GM12878 (cell line): ENCODE results near the gene SLFN11. TPM values are rescaled to one million over a fixed set of nuclear protein-coding genes. Genes with fewer than 3 reads are reported as not detected.

Experiments used
- ASH2L ChIP-seq: fragments of 300-600, 200-600 bp; sonication (generic); IDR thresholded peaks from 2 replicates; pipeline ENCODE4 v1.6.1; 2017; ENCODE audit warnings: low read depth, mild to moderate bottlenecking, borderline replicate concordance
- CHD1 ChIP-seq: IDR thresholded peaks from 2 replicates; pipeline ENCODE4 v1.6.1; 2012; ENCODE audit warnings: low read depth, low read length, improper control_type of control experiment
- CHD2 ChIP-seq: IDR thresholded peaks from 2 replicates; pipeline ENCODE4 v1.6.1; 2011; ENCODE audit warnings: low read depth, low read length, improper control_type of control experiment, borderline replicate concordance
- CREB1 ChIP-seq: IDR thresholded peaks from 2 replicates; pipeline ENCODE4 v1.6.1; 2012; ENCODE audit warnings: low read depth, mild to moderate bottlenecking, inconsistent platforms
- E2F8 ChIP-seq: fragments of 450-650 bp; IDR thresholded peaks from 2 replicates; pipeline ENCODE4 v1.6.1; 2018; ENCODE audit warnings: mild to moderate bottlenecking, low read depth, moderate library complexity; ENCODE audit not compliant: partially characterized antibody
- FOS ChIP-seq: IDR thresholded peaks from 3 replicates; pipeline ENCODE4 v1.6.1; 2011; ENCODE audit warnings: borderline replicate concordance; ENCODE audit not compliant: insufficient read length; ENCODE audit errors: extremely low read depth
- IRF3 ChIP-seq: fragments of 450-650 bp; IDR thresholded peaks from 2 replicates; pipeline ENCODE4 v1.6.1; 2014; ENCODE audit warnings: mild to moderate bottlenecking
- IRF4 ChIP-seq: IDR thresholded peaks from 2 replicates; pipeline ENCODE4 v1.6.1; 2011; ENCODE audit warnings: low read depth, low read length
- IRF5 ChIP-seq: fragments of 450-650 bp; IDR thresholded peaks from 2 replicates; pipeline ENCODE4 v1.6.1; 2017; ENCODE audit warnings: borderline replicate concordance
- MEF2A ChIP-seq: IDR thresholded peaks from 2 replicates; pipeline ENCODE4 v1.6.1; 2011; ENCODE audit warnings: low read depth, mild to moderate bottlenecking, low read length, moderate library complexity; ENCODE audit not compliant: insufficient read depth
- MXI1 ChIP-seq: fragments of 150-350 bp; IDR thresholded peaks from 2 replicates; pipeline ENCODE4 v1.6.1; 2011; ENCODE audit warnings: low read depth, mild to moderate bottlenecking, inconsistent platforms, low read length, improper control_type of control experiment
- NFIC ChIP-seq: IDR thresholded peaks from 2 replicates; pipeline ENCODE4 v1.6.1; 2012; ENCODE audit warnings: low read depth, mild to moderate bottlenecking, inconsistent platforms, low read length, moderate library complexity
- NFXL1 ChIP-seq: fragments of 450-650 bp; IDR thresholded peaks from 2 replicates; pipeline ENCODE4 v1.6.1; 2017; ENCODE audit warnings: antibody characterized with exemption, mild to moderate bottlenecking, borderline replicate concordance
- RB1 ChIP-seq: fragments of 450-650 bp; formaldehyde crosslinking; IDR thresholded peaks from 2 replicates; pipeline ENCODE4 v1.6.1; 2017; ENCODE audit warnings: mild to moderate bottlenecking, borderline replicate concordance
- RELB ChIP-seq: fragments of 450-650 bp; IDR thresholded peaks from 2 replicates; pipeline ENCODE4 v1.6.1; 2017; ENCODE audit warnings: low read depth, mild to moderate bottlenecking, moderate library complexity
- RUNX3 ChIP-seq: IDR thresholded peaks from 2 replicates; pipeline ENCODE4 v1.6.1; 2012; ENCODE audit warnings: low read length, inconsistent platforms
- SUZ12 ChIP-seq: fragments of 200-600 bp; sonication (generic); IDR thresholded peaks from one replicate; pipeline ENCODE4 v1.6.1; 2018; ENCODE audit warnings: antibody characterized with exemption, mild to moderate bottlenecking; ENCODE audit not compliant: unreplicated experiment
- ZBED1 ChIP-seq: IDR thresholded peaks from 2 replicates; pipeline ENCODE4 v1.6.1; 2016; ENCODE audit warnings: borderline replicate concordance
- ZBTB40 ChIP-seq: fragments of 450-650 bp; IDR thresholded peaks from 2 replicates; pipeline ENCODE4 v1.6.1; 2016; ENCODE audit warnings: mild to moderate bottlenecking, moderate library complexity, borderline replicate concordance
- ZNF622 ChIP-seq: fragments of 450-650 bp; IDR thresholded peaks from 2 replicates; pipeline ENCODE4 v1.6.1; 2017; ENCODE audit warnings: mild to moderate bottlenecking, inconsistent platforms
- polyA plus RNA-seq, 11 experiments: library from polyadenylated mRNA; depleted of rRNA in 4 of 11; unstranded in 6 of 11; stranded (reverse) in 5 of 11; fragments of >200 nt; fragmentation: Nextera tagmentation in 4 of 11; fragmentation: Illumina TruSeq in 1 of 11; extraction: Ambion mirVana in 4 of 11; extraction: Trizol in 1 of 11; gene quantifications; 1 replicate in 1 of 11; 2 replicates in 10 of 11; pipeline versions ENCODE4 v1.2.1 to v1.2.3, GENCODE V29; 2011 to 2016; ENCODE audit warnings: inconsistent platforms in 2 of 11, missing spikeins in 2 of 11, low read depth in 1 of 11
- total RNA-seq, 4 experiments: library from RNA; depleted of rRNA in 3 of 4; stranded (reverse); fragments of >200 nt in 3 of 4; fragmentation: Illumina TruSeq in 1 of 4; extraction: Trizol in 1 of 4; gene quantifications; 2 replicates each; pipeline versions ENCODE4 v1.2.1 to v1.2.3, GENCODE V29; 2013 to 2021

The SLFN11 gene
- total and polyA plus RNA-seq, 10 of the 15 experiments (the other 5 are each of a cell fraction or from before 2014, with no cell fraction given) = 2.1 to 38.9 (median 30.6) TPM

- TF ChIP-seq E2F8 (peak; percentile 40), ZNF622 (no peak), CHD1 (no peak), RELB (peak; percentile 62), FOS (no peak), RUNX3 (no peak), ASH2L (no peak), IRF4 (0 out of 2 replicates have a peak, but pooled peaks have one; percentile 10), ZBTB40 (no peak), IRF3 (no peak), NFIC (peak; percentile 33; the same call in 1 of the 2 replicates), NFXL1 (no peak), ZBED1 (no peak), SUZ12 (no peak), MXI1 (peak; percentile 26; the same call in 1 of the 2 replicates), MEF2A (no peak), IRF5 (no peak), CHD2 (0 out of 2 replicates have a peak, but pooled peaks have one; percentile 19), CREB1 (peak; percentile 74), RB1 (peak; percentile 76; the same call in 1 of the 2 replicates)
Observed at GRCh38 chr17:35373534-35373983, at the start of gene SLFN11 (continued).
